HG02885 (cell line): Measurements from ENCODE around the gene ADAMTS14.

Experiments
- ATAC-seq: cut with Tn5 transposase; IDR thresholded peaks from one replicate; pipeline ENCODE4 v1.9.1; 2021; ENCODE audit warnings: mild to moderate bottlenecking; ENCODE audit not compliant: unreplicated experiment, poor library complexity

ADAMTS14 gene

GRCh38 chr10:70809011-70809611 lies 136.8 kb downstream of the ADAMTS14 start:
- ATAC-seq = no peak

DNA sequence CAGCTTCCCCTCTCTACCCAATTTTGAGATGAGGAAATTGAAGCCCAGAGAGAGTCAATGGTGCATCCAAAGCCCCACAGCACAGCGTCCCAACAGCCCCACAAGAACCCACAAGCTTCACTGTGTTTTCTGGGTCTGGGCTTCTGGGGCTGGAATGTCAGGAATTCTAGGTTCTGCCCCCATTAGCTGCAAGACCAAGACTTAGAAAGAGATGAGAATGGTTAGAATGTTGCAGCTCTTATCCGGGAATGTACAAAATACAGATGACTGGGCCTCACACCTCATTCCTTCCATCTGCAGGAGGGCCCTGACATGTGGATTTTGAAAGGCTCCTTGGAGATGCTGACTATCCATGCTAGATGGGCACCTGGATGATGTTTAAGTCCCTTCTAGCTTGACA lies 137.4 kb downstream of the ADAMTS14 start:
- no peak for ATAC-seq

DNA sequence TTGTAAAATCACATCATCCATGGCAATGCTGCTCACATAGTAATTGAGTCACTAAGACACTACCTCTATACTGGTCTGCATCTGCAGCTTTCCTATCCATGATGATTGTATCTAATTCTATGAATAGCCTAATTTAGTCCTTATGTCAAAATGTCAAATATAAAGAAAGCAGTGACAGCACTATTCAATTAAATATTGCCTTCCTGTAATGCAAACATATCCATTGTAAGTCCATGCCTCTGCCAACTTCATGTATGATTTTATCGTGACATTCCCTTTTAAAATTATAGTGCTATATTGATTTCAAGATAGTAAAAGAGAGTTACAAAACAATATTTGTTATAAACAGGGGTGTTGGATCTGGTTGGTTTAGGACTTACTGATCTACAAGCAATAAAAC lies 138.7 kb downstream of the ADAMTS14 start:
- ATAC-seq = no peak

DNA sequence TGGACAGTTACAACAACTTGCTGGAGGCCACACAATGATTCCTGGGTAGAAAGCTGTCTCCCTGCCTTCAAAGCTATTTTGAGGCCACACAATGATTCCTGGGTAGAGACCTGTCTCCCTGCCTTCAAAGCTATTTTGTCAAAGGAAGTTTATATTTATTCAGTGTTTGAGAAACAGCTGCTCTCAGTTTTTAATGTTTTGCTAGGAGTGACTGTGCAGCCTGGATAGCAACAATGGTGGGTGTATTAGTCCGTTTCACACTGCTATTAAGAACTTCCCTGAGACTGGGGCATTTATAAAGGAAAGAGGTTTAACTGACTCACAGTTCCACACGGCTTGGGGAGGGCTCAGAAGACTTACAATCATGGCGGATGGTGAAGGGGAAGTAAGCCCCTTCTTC lies 139.6 kb downstream of the ADAMTS14 start:
- ATAC-seq = no peak
